A673 (cell line): ENCODE measurements around the gene EPHB4.

Source experiments
- CTCF ChIP-seq: fragments of 300-800, 200-600 bp; sonication (generic); conservative IDR thresholded peaks from 2 replicates; pipeline ENCODE4 v1.5.1; 2017; ENCODE audit warnings: low read depth, mild to moderate bottlenecking, antibody characterized with exemption, low read length, moderate library complexity, mixed read lengths
- EZH2 ChIP-seq: fragments of 200-600 bp; sonication (generic); IDR thresholded peaks from 2 replicates; pipeline ENCODE4 v1.6.1; 2017; ENCODE audit warnings: borderline replicate concordance, low read depth, mild to moderate bottlenecking, mixed read lengths, antibody characterized with exemption, low read length; ENCODE audit not compliant: poor library complexity, severe bottlenecking

- TF ChIP-seq EZH2 (no peak), CTCF (no peak)
Measured at GRCh38 chr7:100818825-100819224, 8.5 kb downstream of the EPHB4 start.
